Mucosa of descending colon (tissue), 3 donors: Measurements from ENCODE around the gene HECTD4. TPM values are rescaled to one million over a fixed set of nuclear protein-coding genes. Genes with fewer than 3 reads are reported as not detected.
"Not testable (repeated sequence)": the region's sequence is repeated elsewhere in the genome, so short reads cannot be mapped to it uniquely, and the experiment has no call there.

Experiments used
- ATAC-seq: fragments of 200-7000 bp; cut with Tn5 transposase; one replicate; pipeline ENCODE4 v1.9.1; 2020; ENCODE audit warnings: mild to moderate bottlenecking, moderate library complexity
- DNase-seq, 3 donors: peaks; one replicate each; pipeline ENCODE4 v3.0.0-alpha.2; 2020
- H3K36me3 ChIP-seq: fragments of 200-600 bp; one replicate; pipeline ENCODE4 v1.8.0; 2021; ENCODE audit warnings: low read depth, mild to moderate bottlenecking
- H3K4me1 ChIP-seq: fragments of 200-600 bp; one replicate; pipeline ENCODE4 v1.8.0; 2021; ENCODE audit warnings: low read depth, mild to moderate bottlenecking
- H3K4me3 ChIP-seq: fragments of 200-600 bp; one replicate; pipeline ENCODE4 v1.8.0; 2021; ENCODE audit warnings: mild to moderate bottlenecking
- H3K9me3 ChIP-seq: fragments of 200-600 bp; one replicate; pipeline ENCODE4 v1.8.0; 2021; ENCODE audit warnings: mild to moderate bottlenecking
- CTCF ChIP-seq: fragments of 200-600 bp; IDR thresholded peaks from one replicate; pipeline ENCODE4 v1.8.0; 2022; ENCODE audit warnings: antibody characterized with exemption, mild to moderate bottlenecking
- intact Hi-C, 2 donors: fragments of 100-400 bp; cut with DNase I in 1 of 2; cut with micrococcal nuclease in 1 of 2; formaldehyde crosslinking; loops; one replicate each; pipeline versions ENCODE4 v1.11.0 to v1.11.1; 2022; cut with DNase I, micrococcal nuclease
- total RNA-seq, 3 donors: library from RNA; stranded (reverse); fragmentation: NEBNext Ultra II Directional in 2 of 3; extraction: Animal tissue kit (Norgen Biotek cat#: 25700) in 2 of 3; gene quantifications; one replicate each; pipeline versions ENCODE4 v1.2.1 to v1.2.4, GENCODE V29; 2021 to 2023
- donor health status: DM: no; HTN: no; CAD: no; lungs with moderate emphysema.
- donor health status: DM: no; HTN: no; CAD: no.
- donor health status: DM: no; HTN: yes; CAD: no.

The HECTD4 gene
- total RNA-seq, 3 donors from 2014 or later: 57.0 to 75.5 (median 59.7) TPM

- no peak for ATAC-seq
- Histone ChIP-seq H3K4me3 (no peak overlapping the region), H3K4me1 (no peaks in the 10 kb centered on the region), H3K9me3 (no peaks in the 10 kb centered on the region), H3K36me3 (peaks cover 17% of the 10 kb centered on the region)
- no peak for TF ChIP-seq CTCF
- intact Hi-C loops: no loop called here
- no peak for DNase-seq
These were observed 155.5 kb downstream of the HECTD4 start for GRCh38 chr12:112226768-112227167.

GRCh38 chr12:112220628-112221027, 161.6 kb downstream of the HECTD4 start:
- H3K4me1 ChIP-seq, H3K36me3 ChIP-seq, DNase-seq, intact Hi-C loops, H3K4me3 ChIP-seq, ATAC-seq, H3K9me3 ChIP-seq: not testable (repeated sequence)

- H3K36me3 ChIP-seq: no peaks in the 10 kb centered on the region
- no peak overlapping the region for H3K4me3 ChIP-seq
- no peak for TF ChIP-seq CTCF
- no peaks in the 10 kb centered on the region for H3K9me3 ChIP-seq
- DNase-seq: no peak
- intact Hi-C loops: no loop called here
- no peak for ATAC-seq
- H3K4me1 ChIP-seq: no peaks in the 10 kb centered on the region
These were observed 163.0 kb downstream of the HECTD4 start for GRCh38 chr12:112219195-112219594.

- H3K4me3 ChIP-seq: no peak overlapping the region
- H3K36me3 ChIP-seq: no peaks in the 10 kb centered on the region
- TF ChIP-seq CTCF: no peak
- intact Hi-C loops: no loop called here
- no peaks in the 10 kb centered on the region for H3K9me3 ChIP-seq
- H3K4me1 ChIP-seq: no peaks in the 10 kb centered on the region
- ATAC-seq (no peak), DNase-seq (no peak)
These were observed 164.1 kb downstream of the HECTD4 start for GRCh38 chr12:112218150-112218549.

GRCh38 chr12:112217647-112218046, 164.6 kb downstream of the HECTD4 start:
- Histone ChIP-seq H3K9me3 (no peaks in the 10 kb centered on the region), H3K4me1 (no peaks in the 10 kb centered on the region), H3K4me3 (no peak overlapping the region), H3K36me3 (no peaks in the 10 kb centered on the region)
- TF ChIP-seq CTCF: no peak
- DNase-seq (no peak), ATAC-seq (no peak)
- intact Hi-C loops: no loop called here

- H3K36me3 ChIP-seq: no peaks in the 10 kb centered on the region
- intact Hi-C loops: no loop called here
- no peak overlapping the region for H3K4me3 ChIP-seq
- no peak for ATAC-seq
- no peaks in the 10 kb centered on the region for H3K4me1 ChIP-seq
- DNase-seq: no peak
- no peak for TF ChIP-seq CTCF
- H3K9me3 ChIP-seq: no peaks in the 10 kb centered on the region
These were observed 166.0 kb downstream of the HECTD4 start for GRCh38 chr12:112216223-112216622.
